Activated B cell treated with CpG ODN at 0.5 μM for 24 hours (primary cell): Measurements from ENCODE around the gene CDK5RAP3. TPM values are rescaled to one million over a fixed set of nuclear protein-coding genes. Genes with fewer than 3 reads are reported as not detected.

Experiments
- ATAC-seq: fragments of 200-7000 bp; cut with Tn5 transposase; one replicate; pipeline ENCODE4 v1.10.0; 2021; ENCODE audit warnings: low read depth, mild to moderate bottlenecking, moderate library complexity
- CTCF ChIA-PET: fragments of 350-600 bp; sonication (Branson Sonifier 250); formaldehyde crosslinking; loops from one replicate; lab custom pipeline; 2021; ENCODE audit warnings: antibody characterized with exemption; lab: Charles Lee
- POLR2A ChIA-PET: fragments of 350-600 bp; sonication (Branson Sonifier 250); formaldehyde crosslinking; loops from one replicate; lab custom pipeline; 2021; ENCODE audit warnings: antibody characterized with exemption; lab: Charles Lee
- DNase-seq: peaks from one replicate; pipeline ENCODE4 v3.0.0; 2022
- H3K27ac Mint-ChIP-seq: one replicate; pipeline ENCODE4 v1.8.0; 2020; ENCODE audit warnings: mixed read lengths
- H3K27me3 Mint-ChIP-seq: one replicate; pipeline ENCODE4 v1.8.0; 2021; ENCODE audit warnings: mixed read lengths
- H3K36me3 Mint-ChIP-seq: one replicate; pipeline ENCODE4 v1.8.0; 2021; ENCODE audit warnings: low read depth, mixed read lengths
- H3K4me1 Mint-ChIP-seq: one replicate; pipeline ENCODE4 v1.8.0; 2021; ENCODE audit warnings: mixed read lengths
- H3K4me3 Mint-ChIP-seq: one replicate; pipeline ENCODE4 v1.8.0; 2020; ENCODE audit warnings: mild to moderate bottlenecking, mixed read lengths
- H3K9me3 Mint-ChIP-seq: one replicate; pipeline ENCODE4 v1.8.0; 2020; ENCODE audit warnings: mixed read lengths
- CTCF ChIP-seq: fragments of 200-600 bp; IDR thresholded peaks from one replicate; pipeline ENCODE4 v1.8.0; 2022; ENCODE audit warnings: antibody characterized with exemption, mild to moderate bottlenecking
- intact Hi-C: fragments of 100-400 bp; cut with micrococcal nuclease; formaldehyde crosslinking; loops from one replicate; pipeline ENCODE4 v1.15.1; 2024
- total RNA-seq: library from RNA; stranded (reverse); gene quantifications from 2 replicates; pipeline ENCODE4 v1.2.3, GENCODE V29; 2022

Gene CDK5RAP3
- total RNA-seq, 1 donor from 2014 or later, result 286 TPM

DNA sequence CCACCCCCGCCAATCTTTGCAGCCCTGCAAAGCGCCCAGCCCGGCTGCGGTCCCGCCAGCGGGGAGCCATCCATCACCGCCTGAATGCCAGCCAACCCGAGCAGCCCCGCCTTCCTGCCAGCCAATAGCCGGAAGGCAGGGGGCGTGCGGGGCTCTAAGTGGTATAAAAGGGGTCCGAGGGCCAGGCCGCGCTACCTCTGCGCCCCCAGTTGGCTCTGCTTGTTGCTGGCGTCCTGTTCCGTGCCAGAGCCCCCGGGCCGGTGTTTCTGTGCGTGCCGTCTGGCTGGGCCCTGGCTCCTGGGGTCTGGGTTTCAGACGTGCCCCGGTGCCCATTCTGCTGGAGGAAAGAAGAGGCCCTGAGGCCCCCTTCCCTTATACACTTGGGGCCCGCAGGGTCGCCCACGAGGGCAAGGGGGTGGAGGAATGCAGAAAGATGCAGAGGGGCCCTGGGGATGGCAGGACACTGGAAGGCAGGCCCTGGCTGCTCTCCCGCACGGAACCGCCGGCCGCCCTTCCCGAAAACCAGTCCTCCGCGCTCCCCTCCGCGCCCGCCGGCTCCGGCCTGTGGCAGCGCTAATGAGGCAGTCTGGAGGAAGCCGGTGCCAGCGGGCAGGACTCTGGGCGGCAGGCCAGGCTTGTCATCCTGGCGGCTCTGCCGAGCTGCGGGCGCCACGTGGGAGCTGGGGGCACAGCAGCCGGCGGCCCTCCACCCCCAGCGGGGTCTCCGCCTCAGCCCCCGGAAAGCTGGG, 52.7 kb downstream of the CDK5RAP3 start:
- peak; percentile 54 for DNase-seq
- TF ChIP-seq CTCF, result no peak
- intact Hi-C loops, result loop anchor here (1.0 to 10.0 kb wide), 8 partner anchors 11 to 855 kb away; partner anchors contain the start of genes CDK5RAP3 and SCRN2
- peaks cover 10% of the 10 kb centered on the region for H3K27me3 Mint-ChIP-seq
- peak overlapping the region; percentile 53 for H3K27ac Mint-ChIP-seq
- CTCF ChIA-PET, result interaction anchor here (0.6 to 0.9 kb wide), 3 partner anchors 45 to 107 kb away, joined by 3 read pairs; no protein-coding TSS in a partner anchor
- H3K9me3 Mint-ChIP-seq, result no peaks in the 10 kb centered on the region
- peak overlapping the region; percentile 82 for H3K4me3 Mint-ChIP-seq
- ATAC-seq, result peak; percentile 6
- H3K36me3 Mint-ChIP-seq, result peaks cover 2% of the 10 kb centered on the region
- POLR2A ChIA-PET, result interaction anchor here (1.0 kb wide), 1 partner anchor 23 kb away, joined by 4 read pairs; no protein-coding TSS in a partner anchor
- peaks cover 35% of the 10 kb centered on the region for H3K4me1 Mint-ChIP-seq

DNA sequence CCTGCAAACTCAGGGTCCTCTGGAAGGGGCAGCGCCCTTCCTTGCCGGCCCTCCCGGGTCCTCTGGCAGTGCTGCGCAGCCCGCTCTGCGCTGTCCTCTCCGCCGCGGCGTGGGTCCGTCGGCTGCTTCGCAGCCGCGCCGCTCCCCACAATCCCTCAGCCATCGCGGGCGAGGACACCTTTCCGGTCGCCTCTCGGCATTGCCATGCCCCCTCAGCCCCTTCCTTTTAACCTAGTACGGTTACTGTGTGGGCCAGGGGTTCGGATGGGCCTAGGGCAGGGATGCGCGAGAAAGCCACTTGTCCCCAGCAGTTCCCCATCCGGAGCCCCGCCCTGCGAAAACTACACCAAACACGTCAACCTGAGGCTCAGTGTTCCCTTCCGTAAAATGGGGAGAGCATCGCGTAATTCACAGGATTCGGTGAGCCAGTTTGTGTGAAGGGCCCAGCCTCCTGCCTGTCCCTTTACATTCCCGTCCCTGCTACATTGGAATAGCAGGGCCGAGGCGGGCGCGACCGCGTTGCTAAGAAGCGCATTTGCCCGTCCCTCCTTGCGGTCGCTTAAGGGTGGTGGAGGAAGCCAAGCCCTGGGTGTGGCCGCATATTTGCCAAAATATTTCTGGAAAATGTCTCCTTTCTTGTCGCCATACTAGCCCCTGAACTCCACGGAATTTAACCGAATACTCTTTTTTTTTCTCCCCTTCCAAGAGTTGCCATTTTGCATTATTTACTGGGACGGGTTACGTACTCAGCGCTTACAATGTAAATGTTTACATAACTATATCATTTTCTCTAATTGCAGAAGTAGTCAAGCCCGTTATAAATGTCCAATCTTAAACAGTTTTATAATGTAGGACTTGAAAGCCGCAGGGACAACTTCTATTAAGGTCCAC, 53.5 kb downstream of the CDK5RAP3 start:
- H3K36me3 Mint-ChIP-seq, result peaks cover 2% of the 10 kb centered on the region
- no peak for TF ChIP-seq CTCF
- ATAC-seq (peak; percentile 10), DNase-seq (peak; percentile 46)
- H3K9me3 Mint-ChIP-seq, result no peaks in the 10 kb centered on the region
- peak overlapping the region; percentile 89 for H3K4me3 Mint-ChIP-seq
- H3K27me3 Mint-ChIP-seq, result peaks cover 13% of the 10 kb centered on the region
- ChIA-PET POLR2A (interaction anchor here (0.6 to 3.4 kb wide), 7 partner anchors 14 to 1905 kb away, joined by 3 to 37 read pairs (median 4); partner anchors contain the start of gene NFE2L1), CTCF (interaction anchor here (0.6 to 3.5 kb wide), 21 partner anchors 13 to 594 kb away, joined by 3 to 148 read pairs (median 4); partner anchors contain the start of genes CDK5RAP3, NFE2L1 and SNX11)
- intact Hi-C loops, result loop anchor here (1.0 to 10.0 kb wide), 18 partner anchors 24 to 854 kb away; partner anchors contain the start of genes CDK5RAP3, NFE2L1 and SCRN2
- H3K4me1 Mint-ChIP-seq, result peaks cover 35% of the 10 kb centered on the region
- peak overlapping the region; percentile 91 for H3K27ac Mint-ChIP-seq

DNA sequence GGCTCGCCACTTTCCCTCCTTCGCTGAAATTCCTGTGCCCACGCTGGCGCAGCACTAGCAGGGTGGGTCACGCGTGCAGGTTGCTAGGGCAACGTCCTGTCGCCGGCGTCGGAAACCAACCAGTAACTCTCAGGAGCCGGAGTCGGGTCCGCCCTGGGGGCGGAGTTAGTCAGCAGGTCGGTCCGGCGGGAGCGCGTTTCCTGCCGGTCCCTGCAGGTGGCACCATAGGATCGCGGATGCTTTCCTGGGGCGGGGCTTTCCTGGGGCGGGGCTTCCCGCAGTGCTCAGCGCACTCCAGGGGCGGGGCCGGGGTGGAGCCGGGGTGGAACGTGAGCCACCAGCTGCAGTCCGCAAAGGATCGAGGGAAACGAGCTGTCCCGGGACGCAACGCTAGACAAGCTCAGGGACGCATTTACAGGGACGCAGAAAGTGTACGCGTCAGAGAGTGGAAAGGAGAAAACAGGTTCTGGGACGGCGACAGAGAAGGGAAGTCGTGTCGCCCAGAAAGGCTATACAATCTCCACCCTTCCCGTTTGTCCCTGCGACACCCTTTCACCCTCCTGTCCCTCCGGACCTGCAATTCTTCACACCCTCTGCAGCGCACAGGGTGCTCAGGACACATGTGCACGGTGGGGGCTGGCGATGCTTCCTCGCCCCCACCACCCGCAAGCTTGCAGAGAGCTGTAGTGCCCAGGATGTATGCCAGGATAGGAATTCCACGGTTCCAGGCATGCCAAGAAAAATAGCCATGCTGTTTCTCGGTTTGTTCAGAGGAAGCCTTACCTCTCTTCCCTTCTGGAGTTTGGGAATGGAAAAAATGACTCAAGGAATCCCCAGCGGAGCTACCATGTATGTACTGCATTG, 54.4 kb downstream of the CDK5RAP3 start:
- ATAC-seq, result peak; percentile 89
- Mint-ChIP-seq H3K27me3 (peaks cover 9% of the 10 kb centered on the region), H3K4me3 (peak overlapping the region; percentile 89), H3K4me1 (peaks cover 35% of the 10 kb centered on the region), H3K9me3 (no peaks in the 10 kb centered on the region), H3K36me3 (peaks cover 2% of the 10 kb centered on the region), H3K27ac (peak overlapping the region; percentile 91)
- peak; percentile 91 for DNase-seq
- intact Hi-C loops, result loop anchor here (1.0 to 10.0 kb wide), 15 partner anchors 23 to 854 kb away; partner anchors contain the start of genes CDK5RAP3 and NFE2L1
- no peak for TF ChIP-seq CTCF
- POLR2A ChIA-PET, result interaction anchor here (0.6 to 3.4 kb wide), 12 partner anchors 9 to 1905 kb away, joined by 3 to 37 read pairs (median 4); partner anchors contain the start of genes CDK5RAP3 and NFE2L1
- CTCF ChIA-PET, result interaction anchor here (0.6 to 3.5 kb wide), 22 partner anchors 11 to 593 kb away, joined by 3 to 148 read pairs (median 4); partner anchors contain the start of genes CDK5RAP3, NFE2L1 and SNX11

DNA sequence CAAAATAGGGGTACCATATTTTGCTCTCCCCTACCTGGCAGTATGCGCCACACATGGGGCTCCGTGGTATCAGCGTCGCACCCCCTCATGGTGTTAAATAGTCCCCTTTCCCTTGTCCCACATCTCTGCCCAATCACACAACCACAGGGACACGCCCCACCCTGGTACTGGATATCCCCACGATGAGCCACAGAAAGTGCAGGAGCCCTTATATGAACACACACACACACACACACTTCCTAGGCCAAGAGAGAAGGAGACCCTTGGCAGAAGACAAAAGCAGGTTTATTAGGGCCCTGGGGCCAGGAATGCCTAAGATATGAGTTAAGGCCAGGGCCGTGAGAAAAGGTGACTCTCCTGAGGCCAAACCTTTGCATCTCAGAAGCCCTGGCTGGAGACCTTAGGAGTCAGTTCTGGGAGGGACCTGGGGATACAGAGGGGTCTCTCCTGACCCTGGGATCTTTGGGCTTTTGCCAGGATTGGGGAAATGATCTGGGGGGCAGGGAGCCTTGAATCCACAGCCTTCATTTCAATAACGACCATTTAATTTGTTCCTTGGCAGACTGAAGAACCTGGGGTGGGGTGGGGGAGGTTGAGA, 55.1 kb downstream of the CDK5RAP3 start:
- DNase-seq (no peak), ATAC-seq (no peak)
- ChIA-PET POLR2A (interaction anchor here (0.6 to 3.4 kb wide), 15 partner anchors 9 to 1338 kb away, joined by 3 to 37 read pairs (median 3); partner anchors contain the start of genes CDK5RAP3 and NFE2L1), CTCF (interaction anchor here (0.6 to 3.5 kb wide), 30 partner anchors 10 to 603 kb away, joined by 3 to 148 read pairs (median 4); partner anchors contain the start of genes CBX1, CDK5RAP3, NFE2L1 and SNX11)
- Mint-ChIP-seq H3K9me3 (no peaks in the 10 kb centered on the region), H3K27me3 (peaks cover 14% of the 10 kb centered on the region), H3K4me3 (no peak overlapping the region), H3K36me3 (peaks cover 2% of the 10 kb centered on the region), H3K4me1 (peaks cover 35% of the 10 kb centered on the region), H3K27ac (no peak overlapping the region)
- no peak for TF ChIP-seq CTCF
- intact Hi-C loops, result loop anchor here (1.0 to 10.0 kb wide), 16 partner anchors 11 to 853 kb away; partner anchors contain the start of genes CDK5RAP3, COPZ2 and NFE2L1
